Measurements from ENCODE around the gene ZNF396.

ZNF396 gene

GRCh38 chr18:35334212-35334611 is 42.9 kb downstream of the ZNF396 start:
- DNase-seq, result no peak

DNA sequence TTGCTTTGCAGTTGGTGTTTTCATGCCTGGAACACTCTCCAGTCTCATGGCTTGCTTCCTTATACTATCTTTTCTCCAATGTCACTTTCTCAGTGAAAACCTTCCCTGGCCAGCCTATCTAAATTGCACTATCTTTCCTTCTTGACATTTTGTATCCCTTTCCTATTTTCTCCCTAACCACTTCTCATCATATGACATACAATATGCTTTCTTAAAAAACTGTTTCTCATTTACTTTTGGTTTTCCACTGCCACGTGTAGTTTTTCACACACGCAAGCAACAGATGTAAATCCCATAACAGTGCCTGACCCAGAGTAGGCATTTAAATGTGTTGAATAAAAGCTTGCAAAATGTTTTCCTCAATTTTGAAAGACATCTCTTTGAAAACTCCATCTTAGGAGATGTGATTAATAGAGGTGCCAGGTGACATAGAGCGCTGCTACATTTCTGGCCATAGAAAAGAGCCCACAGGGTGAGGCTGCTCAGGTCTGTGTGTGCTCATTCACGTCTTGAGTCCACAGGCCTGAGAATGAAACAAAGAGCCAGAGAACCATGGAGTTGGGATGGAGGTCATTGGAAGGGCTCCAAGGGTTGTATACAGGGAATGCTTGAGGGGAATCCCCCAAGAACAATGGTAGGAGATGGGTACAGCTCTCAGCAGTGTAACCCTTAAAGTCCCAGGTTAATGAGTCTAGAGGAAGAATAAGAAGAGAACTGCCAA is 45.6 kb downstream of the ZNF396 start:
- no peak for DNase-seq

- no peak for DNase-seq
Measured at GRCh38 chr18:35328868-35329267, 48.3 kb downstream of the ZNF396 start.

DNA sequence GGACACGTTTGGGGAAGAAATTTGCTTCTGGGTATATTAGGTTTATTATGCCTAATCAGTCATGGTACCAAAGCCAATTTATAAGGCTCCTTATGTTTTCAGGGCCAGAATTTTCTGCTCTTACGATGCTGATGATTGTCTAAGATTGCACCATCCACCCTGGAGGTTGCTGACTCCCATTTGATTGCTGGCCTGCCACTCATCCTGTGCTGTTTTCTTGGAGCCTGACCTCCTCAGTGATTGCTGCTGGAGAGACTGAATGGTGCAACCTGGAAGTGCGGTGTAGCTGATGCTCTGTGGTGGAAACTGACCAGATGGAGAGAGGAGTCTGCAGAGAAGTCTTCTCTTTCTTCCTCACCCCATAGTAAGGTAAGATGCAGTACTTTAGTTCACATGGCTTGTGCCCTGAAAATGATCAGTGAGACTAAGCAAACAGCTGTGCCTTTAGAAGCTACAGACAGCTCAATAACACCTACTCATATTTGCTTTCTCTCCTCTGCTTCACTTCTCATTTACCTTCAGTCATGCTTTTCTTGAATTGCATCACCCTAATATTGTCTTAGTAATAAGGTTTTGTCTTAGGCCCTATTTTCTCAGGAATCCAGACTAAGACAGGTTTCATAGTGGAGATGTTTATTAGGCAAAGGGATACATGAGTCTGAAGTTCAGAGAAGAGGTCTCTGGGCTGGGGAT is 50.3 kb downstream of the ZNF396 start:
- no peak for DNase-seq

GRCh38 chr18:35324926-35325655 is 52.0 kb downstream of the ZNF396 start:
- DNase-seq, result no peak

DNA sequence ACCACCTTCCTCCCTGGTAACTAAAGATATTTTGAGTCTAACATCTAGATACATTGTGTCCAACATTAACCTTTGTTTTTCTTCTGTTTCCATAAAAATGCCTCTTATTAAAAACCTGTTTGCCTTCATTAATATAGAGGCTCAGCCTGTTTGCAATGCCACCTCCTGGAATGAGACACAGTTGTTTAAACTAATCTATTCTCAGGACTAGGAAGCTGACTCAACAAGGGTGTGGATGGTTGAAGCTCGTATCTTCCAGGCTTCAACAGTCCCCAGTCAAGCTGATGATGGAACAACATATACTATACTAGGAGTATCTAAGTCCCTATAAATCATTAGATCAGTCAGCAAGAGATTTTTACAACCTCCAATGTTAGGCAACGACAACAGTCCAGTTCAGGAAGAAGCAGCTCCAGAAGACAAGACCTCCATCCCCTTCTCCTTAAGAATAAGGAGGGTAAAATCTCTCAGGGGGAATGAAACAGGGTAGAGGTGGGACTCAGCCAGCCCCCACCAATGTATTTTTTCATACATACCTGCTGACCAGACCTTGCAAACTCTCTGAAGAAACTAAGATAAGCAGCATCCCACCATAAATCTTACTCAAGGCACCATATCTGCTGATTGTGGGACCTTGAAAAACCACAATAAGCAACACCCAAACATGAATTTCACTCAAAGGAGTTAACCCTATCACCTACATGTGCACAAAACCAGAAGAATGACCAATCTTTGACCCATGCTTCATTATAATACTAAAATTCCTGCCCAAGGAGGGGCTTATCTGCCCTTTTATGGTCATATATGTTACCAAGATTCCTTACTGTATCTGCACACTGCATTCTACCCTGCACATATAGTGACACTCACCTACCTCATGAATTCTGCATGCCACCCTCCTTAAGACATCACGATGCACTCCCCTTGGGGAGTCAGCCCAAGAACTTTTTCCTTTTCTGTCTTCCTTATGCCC is 54.4 kb downstream of the ZNF396 start:
- DNase-seq, result no peak
